Measurements from ENCODE around the gene MAN1C1. TPM values are rescaled to one million over a fixed set of nuclear protein-coding genes. Genes with fewer than 3 reads are reported as not detected.

Gene MAN1C1
- total and polyA plus RNA-seq, 9 of the 15 experiments (the other 6 are each of a cell fraction or from before 2014, with no cell fraction given), result 0.04 to 0.44 (median 0.10) TPM; not detected in 3

- no peaks in the 10 kb centered on the region for H3K36me3 ChIP-seq (ENCODE audit: control insufficient read depth, insufficient read depth, low read length)
- POLR2A ChIA-PET, result interaction anchor here (0.6 to 1.4 kb wide), 3 partner anchors 18 to 1572 kb away, joined by 3 to 4 read pairs (median 3); no protein-coding TSS in a partner anchor
- in situ Hi-C loops (cut with MboI), result no loop called here
- no peak; the same call in 1 of the 3 replicates for ATAC-seq
- intact Hi-C loops (cut with micrococcal nuclease), result no loop called here
- peaks cover 0 to 18% of the 10 kb centered on the region in 2 experiments; a peak in 3 of 5 replicates for H3K4me1 ChIP-seq (replicated peaks in 1 of 2; ENCODE audit: control insufficient read depth in 2 of 2, insufficient read depth in 2 of 2, low read length in 2 of 2)
- no peaks in the 10 kb centered on the region for H3K9me3 ChIP-seq (replicated peaks; ENCODE audit: control insufficient read depth, insufficient read depth, low read depth, low read length)
- peaks cover 34 to 59% of the 10 kb centered on the region in 2 experiments for H3K27me3 ChIP-seq (ENCODE audit: control insufficient read depth in 2 of 2, insufficient read depth in 2 of 2, low read length in 2 of 2)
- H3K9me1 ChIP-seq (ENCODE audit: control insufficient read depth, insufficient read depth, low read length), result no peaks in the 10 kb centered on the region
- H4K20me1 ChIP-seq (replicated peaks; ENCODE audit: control insufficient read depth, insufficient read depth, low read length), result 0 out of 2 replicates have a peak, but pooled peaks cover 5% of the 10 kb centered on the region
- no peak for DNase-seq (ENCODE audit: extremely low read depth in 1 of 4, low spot score in 3 of 4)
- H3K79me2 ChIP-seq (ENCODE audit: control insufficient read depth, insufficient read depth, low read length), result no peaks in the 10 kb centered on the region
- 11% methylated on average over 6 of the region's 6 CpGs for WGBS (ENCODE audit: insufficient coverage, low coverage, missing lambda C conversion rate)
- H3K4me2 ChIP-seq (ENCODE audit: insufficient read depth, low read length), result no peak overlapping the region
- H3K27ac ChIP-seq (ENCODE audit: extremely low read depth, low read depth, low read length), result no peak overlapping the region
- no peak overlapping the region for H3K4me3 ChIP-seq
- FAIRE-seq, result no peak
- BruUV-seq (replicated peaks), result no TSS peak
- no peak overlapping the region for H2AFZ ChIP-seq (ENCODE audit: low read depth, low read length)
- CTCF ChIA-PET (ENCODE audit: low intra/inter-chr PET ratio), result no interaction called here
- no peak overlapping the region for H3K9ac ChIP-seq (ENCODE audit: insufficient read depth in 1 of 2, low read depth in 2 of 2, low read length in 2 of 2)
- TF ChIP-seq CBFA2T2 (conservative IDR thresholded peaks at IDR 0.05), result no peak
- no peak for TF ChIP-seq SMAD1 (IDR thresholded peaks at IDR 0.05; ENCODE audit: low read depth, low read length, partially characterized antibody)
- no peak for TF ChIP-seq ZNF217 (CRISPR knock-in tag; IDR thresholded peaks at IDR 0.05)
- no peak for TF ChIP-seq CBFB (CRISPR knock-in tag; IDR thresholded peaks at IDR 0.05)
- no peak for TF ChIP-seq ATF4 (CRISPR knock-in tag; IDR thresholded peaks at IDR 0.05)
- TF ChIP-seq THRB (CRISPR knock-in tag; conservative IDR thresholded peaks at IDR 0.05), result no peak
- TF ChIP-seq GABPB1 (CRISPR knock-in tag; IDR thresholded peaks at IDR 0.05), result no peak
- TF ChIP-seq YBX1 (IDR thresholded peaks at IDR 0.05), result no peak
- TF ChIP-seq TEAD2 (tag; IDR thresholded peaks at IDR 0.05), result no peak
- no peak for TF ChIP-seq PHTF2 (CRISPR knock-in tag; IDR thresholded peaks at IDR 0.05)
- no peak for TF ChIP-seq SRSF9 (IDR thresholded peaks at IDR 0.05; ENCODE audit: borderline replicate concordance, low read depth, low read length)
- TF ChIP-seq PATZ1 (CRISPR knock-in tag; IDR thresholded peaks at IDR 0.05; ENCODE audit: borderline replicate concordance), result no peak
- TF ChIP-seq, protein P1, sequence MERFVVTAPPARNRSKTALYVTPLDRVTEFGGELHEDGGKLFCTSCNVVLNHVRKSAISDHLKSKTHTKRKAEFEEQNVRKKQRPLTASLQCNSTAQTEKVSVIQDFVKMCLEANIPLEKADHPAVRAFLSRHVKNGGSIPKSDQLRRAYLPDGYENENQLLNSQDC (CRISPR knock-in tag; IDR thresholded peaks at IDR 0.05), result no peak
- no peak for TF ChIP-seq MTA1 (IDR thresholded peaks at IDR 0.05; ENCODE audit: borderline replicate concordance)
- no peak for TF ChIP-seq UBTF (IDR thresholded peaks at IDR 0.05; ENCODE audit: borderline replicate concordance in 1 of 2, low read depth in 2 of 2, low read length in 2 of 2)
- TF ChIP-seq CC2D1A (IDR thresholded peaks at IDR 0.05), result no peak
- TF ChIP-seq FOXP1 (CRISPR knock-in tag; IDR thresholded peaks at IDR 0.05), result no peak
Measured at GRCh38 chr1:25580927-25581326, 35.7 kb upstream of the MAN1C1 start.
